HG03103 (cell line): Measurements from ENCODE around the gene GEMIN5.

Source experiments
- ATAC-seq: cut with Tn5 transposase; IDR thresholded peaks from one replicate; pipeline ENCODE4 v1.9.1; 2021; ENCODE audit warnings: low read depth; ENCODE audit not compliant: unreplicated experiment

GEMIN5 gene

DNA sequence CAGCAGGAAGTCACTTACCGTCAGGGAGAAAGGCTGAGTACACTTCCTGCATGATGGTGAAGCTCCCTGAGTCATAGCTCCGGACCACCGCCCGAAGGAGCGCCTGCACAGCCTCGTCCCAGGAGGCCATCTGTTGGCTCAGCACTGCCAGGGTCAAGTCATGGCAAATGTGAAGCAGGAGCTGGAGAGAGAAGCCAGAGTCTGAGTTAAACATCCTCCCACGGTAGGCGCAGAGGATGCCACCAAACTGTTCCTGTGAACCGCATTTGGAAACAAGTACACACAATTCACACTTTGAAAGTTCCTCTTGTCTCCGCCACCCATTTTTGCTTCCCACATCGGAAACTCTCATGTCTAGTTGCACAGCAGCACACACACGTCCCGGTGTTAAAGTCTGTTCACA, 45.6 kb downstream of the GEMIN5 start:
- ATAC-seq: no peak

- ATAC-seq: no peak
Observed at GRCh38 chr5:154885439-154885838, 52.6 kb downstream of the GEMIN5 start.

GRCh38 chr5:154884424-154884823, 53.6 kb downstream of the GEMIN5 start:
- no peak for ATAC-seq

DNA sequence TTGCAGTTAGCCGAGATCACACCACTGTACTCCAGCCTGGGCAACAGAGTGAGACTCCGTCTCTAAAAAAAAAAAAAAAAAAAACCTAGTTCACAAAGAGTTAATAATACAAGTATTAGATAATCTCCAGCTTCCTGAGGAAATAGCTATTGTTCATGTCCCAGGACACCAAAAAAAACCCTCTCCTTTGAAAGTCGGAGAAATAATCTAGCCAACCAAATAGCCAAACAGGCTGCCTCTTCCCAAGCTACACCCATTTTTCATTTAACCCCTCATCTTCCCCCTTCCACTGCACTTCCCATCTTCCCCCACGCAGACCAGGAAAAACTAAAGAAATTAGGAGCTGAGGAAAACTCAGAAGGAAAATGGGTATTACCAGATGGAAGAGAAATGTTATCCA, 56.0 kb downstream of the GEMIN5 start:
- no peak for ATAC-seq

GRCh38 chr5:154878642-154879335, 59.2 kb downstream of the GEMIN5 start:
- no peak for ATAC-seq

- ATAC-seq: no peak
Observed at GRCh38 chr5:154873791-154874331, 64.2 kb downstream of the GEMIN5 start.

GRCh38 chr5:154871734-154872133, 66.3 kb downstream of the GEMIN5 start:
- no peak for ATAC-seq

- ATAC-seq: no peak
Observed at GRCh38 chr5:154868702-154869101, 69.3 kb downstream of the GEMIN5 start.

- no peak for ATAC-seq
Observed at GRCh38 chr5:154866841-154867240, 71.2 kb downstream of the GEMIN5 start.

- ATAC-seq: no peak
Observed at GRCh38 chr5:154865466-154866184, 72.4 kb downstream of the GEMIN5 start.

- no peak for ATAC-seq
Observed at GRCh38 chr5:154863291-154864080, 74.5 kb downstream of the GEMIN5 start.

- no peak for ATAC-seq
Observed at GRCh38 chr5:154862766-154863165, 75.2 kb downstream of the GEMIN5 start.

DNA sequence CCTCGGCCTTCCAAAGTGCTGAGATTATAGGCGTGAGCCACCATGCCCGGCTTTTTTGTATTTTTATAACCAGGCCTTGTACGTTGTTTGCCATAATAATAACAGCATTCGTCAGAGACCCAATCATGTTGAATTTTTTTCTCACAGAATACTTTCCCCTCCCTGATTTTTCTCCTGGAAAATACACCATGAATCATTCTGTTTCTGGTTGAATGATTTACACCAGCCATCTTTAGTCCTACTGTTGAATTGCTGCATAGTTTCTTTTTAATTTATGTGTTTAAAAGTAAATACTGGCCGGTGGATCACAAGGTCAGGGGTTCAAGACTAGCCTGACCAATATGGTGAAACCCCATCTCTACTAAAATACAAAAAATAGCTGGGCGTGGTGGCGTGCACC, 76.1 kb downstream of the GEMIN5 start:
- ATAC-seq: no peak

GRCh38 chr5:154860765-154861164, 77.2 kb downstream of the GEMIN5 start:
- ATAC-seq: no peak

GRCh38 chr5:154860123-154860522, 77.9 kb downstream of the GEMIN5 start:
- no peak for ATAC-seq

DNA sequence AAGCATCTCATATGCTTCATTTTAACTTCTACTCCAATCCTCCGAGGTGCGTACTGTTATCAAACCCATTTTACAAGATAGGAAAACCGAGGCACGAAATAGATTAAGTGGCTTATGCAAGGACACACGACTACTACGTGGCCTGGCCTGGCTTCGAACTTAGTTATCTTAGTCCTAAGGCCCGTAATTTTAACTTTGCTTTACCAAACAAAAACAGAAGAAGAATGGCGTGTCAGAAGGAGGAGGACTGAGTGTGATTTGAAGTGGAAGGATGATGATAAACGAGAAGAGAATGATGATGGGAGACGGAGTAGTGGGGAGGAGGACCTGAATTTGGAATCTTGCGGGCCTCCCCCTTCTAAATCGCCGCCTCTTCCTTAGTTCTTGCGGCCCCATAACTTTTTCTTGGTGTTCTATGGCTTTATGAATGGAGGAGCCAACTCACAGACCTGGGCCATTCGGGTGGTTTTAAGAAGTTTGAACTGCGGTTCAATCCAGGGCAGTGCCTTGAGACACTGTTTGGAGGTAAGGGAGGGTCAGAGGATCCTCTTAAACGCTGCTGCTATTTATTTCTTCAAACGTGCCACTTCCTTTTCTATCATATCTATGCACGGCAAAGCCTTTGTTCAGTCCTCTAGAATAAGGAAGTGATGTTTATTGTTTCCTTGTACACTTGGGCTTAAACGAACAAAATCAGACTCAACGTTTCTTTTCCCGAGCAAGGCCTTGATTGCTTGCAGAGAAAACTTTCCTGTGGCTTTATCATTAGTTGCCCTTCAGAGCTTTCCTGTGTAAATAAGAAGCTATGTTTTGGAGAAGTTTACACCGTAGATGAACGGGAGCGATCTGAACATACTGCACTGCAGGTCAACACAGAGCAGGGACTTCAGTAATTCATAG, 78.8 kb downstream of the GEMIN5 start:
- ATAC-seq: no peak

GRCh38 chr5:154858297-154858971, 79.6 kb downstream of the GEMIN5 start, which contains the start of gene CNOT8:
Gene CNOT8 (plus strand): TSS chr5:154858627. CDS start chr5:154863279, 4,652 bp downstream.
- ATAC-seq: peak; percentile 74

GRCh38 chr5:154857530-154858296, 80.3 kb downstream of the GEMIN5 start:
- ATAC-seq: peak; percentile 58

DNA sequence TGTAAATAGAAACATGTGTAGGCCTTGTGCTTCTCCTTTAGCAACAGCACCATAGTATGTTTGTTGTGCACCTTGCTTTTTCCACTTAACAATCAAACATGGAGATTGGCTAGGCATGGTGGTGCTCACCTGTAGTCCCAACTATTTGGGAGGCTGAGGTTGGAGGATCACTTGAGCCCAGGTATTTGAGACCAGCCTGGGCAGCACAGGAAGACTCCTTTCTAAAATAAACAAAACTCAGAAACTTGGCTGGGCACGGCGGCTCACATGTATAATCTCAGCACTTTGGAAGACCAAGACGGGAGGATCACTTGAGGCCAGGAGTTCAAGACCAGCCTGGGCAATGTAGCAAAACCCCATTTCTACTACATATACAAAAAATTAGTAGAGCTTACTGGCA, 86.7 kb downstream of the GEMIN5 start:
- no peak for ATAC-seq
